ENCODE measurements around the gene ZFP82. TPM values are rescaled to one million over a fixed set of nuclear protein-coding genes. Genes with fewer than 3 reads are reported as not detected.

The ZFP82 gene
- total RNA-seq, 1 donor, result 3.0 TPM

DNA sequence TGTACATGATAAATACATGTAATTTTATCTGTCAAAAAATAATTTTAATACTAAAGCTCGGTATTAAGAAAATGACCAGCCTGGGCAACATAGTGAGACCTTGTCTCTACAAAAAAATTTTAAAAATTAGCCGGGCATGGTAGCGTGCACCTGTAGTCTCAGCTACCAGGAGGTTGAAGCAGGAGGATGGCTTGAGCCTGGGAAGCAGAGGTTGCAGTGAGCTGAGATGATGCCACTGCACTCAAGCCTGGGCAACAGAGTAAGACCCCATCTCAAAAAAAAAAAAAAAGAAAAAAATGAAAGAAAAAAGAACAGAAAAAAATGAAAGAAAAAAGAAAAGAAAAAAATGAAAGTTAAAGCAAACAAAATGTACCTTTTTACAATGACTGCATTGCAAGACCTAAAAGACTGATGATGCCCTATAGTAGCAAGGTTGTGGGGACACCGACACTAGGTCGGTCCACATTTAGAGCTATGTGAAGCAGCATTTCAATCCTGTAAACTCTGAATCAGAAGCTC is 44.7 kb downstream of the ZFP82 start:
- DNase-seq (ENCODE audit: low read depth in 2 of 3, low spot score in 2 of 3), result no peak

DNA sequence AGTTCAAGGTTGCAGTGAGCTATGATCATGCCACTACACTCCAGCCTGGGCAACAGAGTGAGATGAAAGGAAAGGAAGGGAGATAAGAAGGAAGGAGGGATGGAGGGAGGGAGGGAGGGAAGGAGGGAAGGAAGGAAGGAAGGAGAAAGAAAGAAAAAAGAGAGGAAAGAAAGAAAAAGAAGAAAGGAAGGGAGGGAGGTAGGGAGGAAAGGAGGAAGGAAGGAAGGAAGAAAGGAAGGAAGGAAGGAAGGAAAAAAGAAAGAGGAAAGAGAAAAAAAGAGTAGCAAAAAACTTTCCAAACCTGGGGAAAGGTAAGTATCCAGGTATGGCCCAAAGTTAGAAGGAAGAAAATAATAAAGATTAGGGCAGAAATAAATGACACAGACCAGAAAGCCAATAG is 46.6 kb downstream of the ZFP82 start:
- no peak for DNase-seq (ENCODE audit: low read depth in 2 of 3, low spot score in 2 of 3)

DNA sequence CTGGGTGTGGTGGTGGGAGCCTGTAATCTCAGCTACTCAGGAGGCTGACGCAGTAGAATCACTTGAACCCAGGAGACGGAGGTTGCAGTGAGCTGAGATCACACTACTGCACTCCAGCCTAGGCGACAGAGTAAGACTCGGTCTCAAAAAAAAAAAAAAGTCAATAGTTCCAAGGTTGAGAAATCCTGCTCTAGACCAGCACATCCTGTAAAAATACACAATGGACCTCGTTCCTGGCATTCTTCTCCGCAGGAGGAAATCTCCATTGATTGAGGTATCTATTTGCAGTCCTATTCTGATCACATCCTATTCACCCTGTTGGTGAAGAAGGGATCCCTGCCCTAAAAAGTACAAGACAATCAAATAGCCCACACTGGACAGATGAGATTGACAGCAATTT is 54.6 kb downstream of the ZFP82 start:
- DNase-seq (ENCODE audit: low read depth in 2 of 3, low spot score in 2 of 3), result no peak

Other genes with a start within 250 kb of the ZFP82 start
- gene ZNF565, start 204.0 kb downstream of the ZFP82 start, total RNA-seq, result 3.2 TPM
- 24.0 TPM for gene ZNF146, start 203.5 kb downstream of the ZFP82 start, total RNA-seq
- 4.0 TPM for gene ZFP14, start 39.4 kb downstream of the ZFP82 start, total RNA-seq
- gene ZNF566, start 70.9 kb upstream of the ZFP82 start, total RNA-seq, result 4.8 TPM
- 5.7 TPM for gene ZNF260, start 109.6 kb upstream of the ZFP82 start, total RNA-seq
- gene ZNF529, start 154.6 kb upstream of the ZFP82 start, total RNA-seq, result 13.7 TPM
- gene ZNF382, start 186.7 kb upstream of the ZFP82 start, total RNA-seq, result 10.5 TPM
- 3.5 TPM for gene ZNF461, start 248.2 kb upstream of the ZFP82 start, total RNA-seq